ENCODE measurements around the gene DNAJB2.

Gene DNAJB2

GRCh38 chr2:219245899-219246230, 33.3 kb upstream of the DNAJB2 start:
- DNase-seq (ENCODE audit: low read depth): no peak
- no peak for TF ChIP-seq CTCF (conservative IDR thresholded peaks at IDR 0.05; ENCODE audit: low read length)
- peak overlapping the region; percentile 76 for H3K4me3 ChIP-seq (ENCODE audit: low read length)

GRCh38 chr2:219246559-219246958, 32.6 kb upstream of the DNAJB2 start:
- no peak for DNase-seq (ENCODE audit: low read depth)
- peak overlapping the region; percentile 76 for H3K4me3 ChIP-seq (ENCODE audit: low read length)
- no peak for TF ChIP-seq CTCF (conservative IDR thresholded peaks at IDR 0.05; ENCODE audit: low read length)

- no peak for DNase-seq (ENCODE audit: low read depth)
- TF ChIP-seq CTCF (conservative IDR thresholded peaks at IDR 0.05; ENCODE audit: low read length): no peak
- H3K4me3 ChIP-seq (ENCODE audit: low read length): no peak overlapping the region
Observed at GRCh38 chr2:219247678-219248642, 31.2 kb upstream of the DNAJB2 start.

- no peak overlapping the region for H3K4me3 ChIP-seq (ENCODE audit: low read length)
- TF ChIP-seq CTCF (conservative IDR thresholded peaks at IDR 0.05; ENCODE audit: low read length): no peak
- DNase-seq (ENCODE audit: low read depth): no peak
Observed at GRCh38 chr2:219248845-219249202, 30.3 kb upstream of the DNAJB2 start.

- TF ChIP-seq CTCF (conservative IDR thresholded peaks at IDR 0.05; ENCODE audit: low read length): no peak
- DNase-seq (ENCODE audit: low read depth): peak; percentile 79
- H3K4me3 ChIP-seq (ENCODE audit: low read length): no peak overlapping the region
Observed at GRCh38 chr2:219249203-219249980, 29.8 kb upstream of the DNAJB2 start.

- no peak for DNase-seq (ENCODE audit: low read depth)
- TF ChIP-seq CTCF (conservative IDR thresholded peaks at IDR 0.05; ENCODE audit: low read length): no peak
- no peak overlapping the region for H3K4me3 ChIP-seq (ENCODE audit: low read length)
Observed at GRCh38 chr2:219250049-219250781, 29.0 kb upstream of the DNAJB2 start.

Measured in AG10803 (cell line).